Endothelial cell of umbilical vein (primary cell): Measurements from ENCODE around the gene MAPKAP1.

Experiments used
- CTCF ChIP-seq, 2 donors: IDR thresholded peaks; 1 replicate in 1 of 2; 2 replicates in 1 of 2; pipeline ENCODE4 v1.5.1; 2011; ENCODE audit warnings: low read length in 2 of 2, mild to moderate bottlenecking in 2 of 2, moderate library complexity in 2 of 2, control low read depth in 1 of 2, inconsistent platforms in 1 of 2, low read depth in 1 of 2; ENCODE audit not compliant: insufficient read depth in 1 of 2; ENCODE audit errors: extremely low read depth in 1 of 2
- JUN ChIP-seq: IDR thresholded peaks from 2 replicates; pipeline ENCODE4 v1.6.1; 2011; ENCODE audit warnings: borderline replicate concordance, low read depth; ENCODE audit not compliant: insufficient read length, insufficient read depth
- MAX ChIP-seq: IDR thresholded peaks from 2 replicates; pipeline ENCODE4 v1.6.1; 2011; ENCODE audit not compliant: insufficient read depth, insufficient read length
- POLR2A ChIP-seq: IDR thresholded peaks from 2 replicates; pipeline ENCODE4 v1.6.1; 2012; ENCODE audit warnings: low read depth, mild to moderate bottlenecking, control low read depth, low read length

- TF ChIP-seq MAX (no peak), CTCF (IDR thresholded peaks at IDR 0.05; ENCODE audit: extremely low read depth in 1 of 2, insufficient read depth in 1 of 2, low read depth in 1 of 2, low read length in 2 of 2) (no peak), POLR2A (no peak), JUN (no peak)
These were observed 147.8 kb downstream of the MAPKAP1 start for GRCh38 chr9:125559194-125559593.
